Mammary epithelial cell (primary cell): ENCODE results near the gene CUX1.

ENCODE experiments used
- EZH2 ChIP-seq: IDR thresholded peaks from 2 replicates; pipeline ENCODE4 v1.6.1; 2012; ENCODE audit warnings: low read length, inconsistent platforms, borderline replicate concordance
- TF ChIP-seq, protein P1 (sequence below), 2 donors: IDR thresholded peaks in 1 of 2; conservative IDR thresholded peaks in 1 of 2; 2 replicates each; pipeline ENCODE4 v1.5.1; 2011 to 2012; ENCODE audit warnings: inconsistent platforms in 2 of 2, low read length in 2 of 2, mild to moderate bottlenecking in 2 of 2, control low read depth in 1 of 2, low read depth in 1 of 2; ENCODE audit not compliant: insufficient read depth in 1 of 2; ENCODE audit errors: extremely low read depth in 1 of 2

DNA sequence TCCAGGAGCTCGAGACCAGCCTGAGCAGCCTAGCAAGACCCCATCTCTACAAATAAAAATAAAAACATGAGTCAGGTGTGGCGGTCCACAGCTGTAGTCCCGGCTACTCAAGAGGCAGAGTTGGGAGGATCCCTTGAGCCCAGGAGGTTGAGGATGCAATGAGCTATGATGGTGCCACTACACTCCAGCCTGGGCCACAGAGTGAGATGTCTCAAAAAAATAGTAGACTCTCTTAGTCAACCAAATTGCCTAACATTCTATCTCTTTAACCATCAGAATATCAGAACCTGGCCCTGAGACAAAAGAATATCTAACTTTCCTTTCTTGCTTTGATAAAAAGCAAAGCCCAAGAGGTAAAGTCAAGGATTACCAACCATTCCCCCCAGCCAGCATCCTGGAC is 35.0 kb upstream of the CUX1 start:
- TF ChIP-seq, protein P1, sequence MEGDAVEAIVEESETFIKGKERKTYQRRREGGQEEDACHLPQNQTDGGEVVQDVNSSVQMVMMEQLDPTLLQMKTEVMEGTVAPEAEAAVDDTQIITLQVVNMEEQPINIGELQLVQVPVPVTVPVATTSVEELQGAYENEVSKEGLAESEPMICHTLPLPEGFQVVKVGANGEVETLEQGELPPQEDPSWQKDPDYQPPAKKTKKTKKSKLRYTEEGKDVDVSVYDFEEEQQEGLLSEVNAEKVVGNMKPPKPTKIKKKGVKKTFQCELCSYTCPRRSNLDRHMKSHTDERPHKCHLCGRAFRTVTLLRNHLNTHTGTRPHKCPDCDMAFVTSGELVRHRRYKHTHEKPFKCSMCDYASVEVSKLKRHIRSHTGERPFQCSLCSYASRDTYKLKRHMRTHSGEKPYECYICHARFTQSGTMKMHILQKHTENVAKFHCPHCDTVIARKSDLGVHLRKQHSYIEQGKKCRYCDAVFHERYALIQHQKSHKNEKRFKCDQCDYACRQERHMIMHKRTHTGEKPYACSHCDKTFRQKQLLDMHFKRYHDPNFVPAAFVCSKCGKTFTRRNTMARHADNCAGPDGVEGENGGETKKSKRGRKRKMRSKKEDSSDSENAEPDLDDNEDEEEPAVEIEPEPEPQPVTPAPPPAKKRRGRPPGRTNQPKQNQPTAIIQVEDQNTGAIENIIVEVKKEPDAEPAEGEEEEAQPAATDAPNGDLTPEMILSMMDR (conservative IDR thresholded peaks at IDR 0.05 in 1 of 2, IDR thresholded peaks at IDR 0.05 in 1 of 2; ENCODE audit: extremely low read depth in 1 of 2, insufficient read depth in 1 of 2, low read depth in 1 of 2, low read length in 2 of 2) = no peak
- TF ChIP-seq EZH2 = no peak
